Stimulated activated CD4-positive, alpha-beta T cell treated with anti-CD3 and anti-CD28 coated beads, Interleukin-12 subunit alpha, Interleukin-12 subunit beta, amount 100 ng/mL, for 4 hours (primary cell): ENCODE measurements around the gene CYP46A1.
"Not testable (repeated sequence)": the region's sequence is repeated elsewhere in the genome, so short reads cannot be mapped to it uniquely, and the experiment has no call there.

Experiments
- DNase-seq: peaks from one replicate; pipeline ENCODE4 v3.0.0-alpha.2; 2020

The CYP46A1 gene

GRCh38 chr14:99683619-99684409 lies at the start of gene CYP46A1:
Gene CYP46A1 (plus strand): TSS chr14:99684298. CDS start chr14:99684418, 120 bp downstream.
- DNase-seq = peak; percentile 99

GRCh38 chr14:99634443-99634842 lies 49.7 kb upstream of the CYP46A1 start:
- no peak for DNase-seq

- no peak for DNase-seq
Observed at GRCh38 chr14:99635116-99635515, 49.0 kb upstream of the CYP46A1 start.

GRCh38 chr14:99636487-99636886 lies 47.6 kb upstream of the CYP46A1 start:
- DNase-seq = no peak

- DNase-seq = no peak
Observed at GRCh38 chr14:99637624-99638023, 46.5 kb upstream of the CYP46A1 start.

GRCh38 chr14:99642771-99643170 lies 41.3 kb upstream of the CYP46A1 start:
- DNase-seq = not testable (repeated sequence)

GRCh38 chr14:99643343-99643742 lies 40.8 kb upstream of the CYP46A1 start:
- DNase-seq = no peak

- no peak for DNase-seq
Observed at GRCh38 chr14:99644035-99644587, 40.0 kb upstream of the CYP46A1 start.

GRCh38 chr14:99644723-99645544 lies 39.2 kb upstream of the CYP46A1 start, which contains the start of gene HHIPL1:
Gene HHIPL1 (plus strand): TSS chr14:99645129. CDS start chr14:99645208, 79 bp downstream.
- DNase-seq = no peak

GRCh38 chr14:99645545-99646505 lies 38.3 kb upstream of the CYP46A1 start:
- no peak for DNase-seq

GRCh38 chr14:99647411-99647810 lies 36.7 kb upstream of the CYP46A1 start:
- DNase-seq = no peak

GRCh38 chr14:99648027-99648784 lies 35.9 kb upstream of the CYP46A1 start:
- DNase-seq = no peak

- DNase-seq = no peak
Observed at GRCh38 chr14:99649219-99649618, 34.9 kb upstream of the CYP46A1 start.

- DNase-seq = no peak
Observed at GRCh38 chr14:99649643-99650042, 34.5 kb upstream of the CYP46A1 start.

- DNase-seq = no peak
Observed at GRCh38 chr14:99650189-99650588, 33.9 kb upstream of the CYP46A1 start.

GRCh38 chr14:99651953-99652746 lies 31.9 kb upstream of the CYP46A1 start:
- DNase-seq = no peak

- DNase-seq = no peak
Observed at GRCh38 chr14:99654235-99654985, 29.7 kb upstream of the CYP46A1 start.

- no peak for DNase-seq
Observed at GRCh38 chr14:99655521-99655920, 28.6 kb upstream of the CYP46A1 start.

- no peak for DNase-seq
Observed at GRCh38 chr14:99656171-99656570, 27.9 kb upstream of the CYP46A1 start.

- DNase-seq = no peak
Observed at GRCh38 chr14:99657645-99658155, 26.4 kb upstream of the CYP46A1 start.
